Measurements from ENCODE around the gene MMEL1.
"Not testable (repeated sequence)": the region's sequence is repeated elsewhere in the genome, so short reads cannot be mapped to it uniquely, and the experiment has no call there.

Gene MMEL1

GRCh38 chr1:2591581-2592261 is 41.1 kb downstream of the MMEL1 start:
- no peak for DNase-seq (ENCODE audit: low read depth in 2 of 3, low spot score in 1 of 3)

- no peak for DNase-seq (ENCODE audit: low read depth in 2 of 3, low spot score in 1 of 3)
These were observed 41.6 kb downstream of the MMEL1 start for GRCh38 chr1:2591233-2591580.

- no peak for DNase-seq (ENCODE audit: low read depth in 2 of 3, low spot score in 1 of 3)
These were observed 42.3 kb downstream of the MMEL1 start for GRCh38 chr1:2590233-2591141.

- DNase-seq (ENCODE audit: low read depth in 2 of 3, low spot score in 1 of 3) = no peak
These were observed 43.2 kb downstream of the MMEL1 start for GRCh38 chr1:2589431-2590232.

GRCh38 chr1:2588661-2589430 is 44.0 kb downstream of the MMEL1 start:
- DNase-seq (ENCODE audit: low read depth in 2 of 3, low spot score in 1 of 3) = no peak

- DNase-seq (ENCODE audit: low read depth in 2 of 3, low spot score in 1 of 3) = no peak
These were observed 44.8 kb downstream of the MMEL1 start for GRCh38 chr1:2587860-2588571.

- DNase-seq (ENCODE audit: low read depth in 2 of 3, low spot score in 1 of 3) = no peak
These were observed 45.6 kb downstream of the MMEL1 start for GRCh38 chr1:2587071-2587859.

GRCh38 chr1:2586154-2587070 is 46.4 kb downstream of the MMEL1 start, which contains the start of gene PRXL2B:
TSS of gene PRXL2B (plus strand) at chr1:2586777. CDS start at chr1:2586886, 109 bp downstream.
- peak; percentile 98 to 99 (median 99) for DNase-seq (ENCODE audit: low read depth in 2 of 3, low spot score in 1 of 3)

GRCh38 chr1:2585318-2586092 is 47.3 kb downstream of the MMEL1 start:
- DNase-seq (ENCODE audit: low read depth in 2 of 3, low spot score in 1 of 3) = peak; percentile 43 to 51 (median 46)

GRCh38 chr1:2584686-2585317 is 48.0 kb downstream of the MMEL1 start:
- DNase-seq (ENCODE audit: low read depth in 2 of 3, low spot score in 1 of 3) = no peak

- peak in 1 of 3 donors; percentile 15 for DNase-seq (ENCODE audit: low read depth in 2 of 3, low spot score in 1 of 3)
These were observed 48.9 kb downstream of the MMEL1 start for GRCh38 chr1:2583871-2584351.

GRCh38 chr1:2583331-2583791 is 49.5 kb downstream of the MMEL1 start:
- DNase-seq (ENCODE audit: low read depth in 2 of 3, low spot score in 1 of 3) = no peak

GRCh38 chr1:2582391-2582790 is 50.4 kb downstream of the MMEL1 start:
- no peak for DNase-seq (ENCODE audit: low read depth in 2 of 3, low spot score in 1 of 3)

GRCh38 chr1:2580691-2581090 is 52.1 kb downstream of the MMEL1 start:
- no peak for DNase-seq (ENCODE audit: low read depth in 2 of 3, low spot score in 1 of 3)

GRCh38 chr1:2578758-2579118 is 54.1 kb downstream of the MMEL1 start:
- no peak for DNase-seq (ENCODE audit: low read depth in 2 of 3, low spot score in 1 of 3)

GRCh38 chr1:2577565-2578075 is 55.2 kb downstream of the MMEL1 start:
- DNase-seq (ENCODE audit: low read depth in 2 of 3, low spot score in 1 of 3) = not testable (repeated sequence)
